ENCODE measurements around the gene MAST4.
"Not testable (repeated sequence)": the region's sequence is repeated elsewhere in the genome, so short reads cannot be mapped to it uniquely, and the experiment has no call there.

Gene MAST4

GRCh38 chr5:67090040-67090439 lies 493.8 kb downstream of the MAST4 start:
- no peak for DNase-seq (ENCODE audit: low read depth)

GRCh38 chr5:67090593-67090992 lies 494.4 kb downstream of the MAST4 start:
- DNase-seq (ENCODE audit: low read depth): no peak

GRCh38 chr5:67092535-67092934 lies 496.3 kb downstream of the MAST4 start:
- no peak for DNase-seq (ENCODE audit: low read depth)

- no peak for DNase-seq (ENCODE audit: low read depth)
Measured at GRCh38 chr5:67093279-67093678, 497.1 kb downstream of the MAST4 start.

GRCh38 chr5:67094476-67095300 lies 498.5 kb downstream of the MAST4 start:
- DNase-seq (ENCODE audit: low read depth): no peak

GRCh38 chr5:67095346-67096171 lies 499.4 kb downstream of the MAST4 start:
- DNase-seq (ENCODE audit: low read depth): no peak

GRCh38 chr5:67098656-67099055 lies 502.5 kb downstream of the MAST4 start:
- no peak for DNase-seq (ENCODE audit: low read depth)

- no peak for DNase-seq (ENCODE audit: low read depth)
Measured at GRCh38 chr5:67100301-67100700, 504.1 kb downstream of the MAST4 start.

GRCh38 chr5:67102708-67103107 lies 506.5 kb downstream of the MAST4 start:
- no peak for DNase-seq (ENCODE audit: low read depth)

- DNase-seq (ENCODE audit: low read depth): no peak
Measured at GRCh38 chr5:67104859-67105258, 508.7 kb downstream of the MAST4 start.

- DNase-seq (ENCODE audit: low read depth): no peak
Measured at GRCh38 chr5:67105270-67105669, 509.1 kb downstream of the MAST4 start.

GRCh38 chr5:67106626-67107342 lies 510.6 kb downstream of the MAST4 start:
- no peak for DNase-seq (ENCODE audit: low read depth)

- DNase-seq (ENCODE audit: low read depth): no peak
Measured at GRCh38 chr5:67111779-67112178, 515.6 kb downstream of the MAST4 start.

GRCh38 chr5:67115246-67115645 lies 519.1 kb downstream of the MAST4 start:
- no peak for DNase-seq (ENCODE audit: low read depth)

- DNase-seq (ENCODE audit: low read depth): no peak
Measured at GRCh38 chr5:67115817-67116216, 519.6 kb downstream of the MAST4 start.

GRCh38 chr5:67118050-67118620 lies 521.9 kb downstream of the MAST4 start:
- DNase-seq (ENCODE audit: low read depth): no peak

- DNase-seq (ENCODE audit: low read depth): no peak
Measured at GRCh38 chr5:67119010-67119409, 522.8 kb downstream of the MAST4 start.

GRCh38 chr5:67120032-67120431 lies 523.8 kb downstream of the MAST4 start:
- no peak for DNase-seq (ENCODE audit: low read depth)

GRCh38 chr5:67123819-67124218 lies 527.6 kb downstream of the MAST4 start:
- DNase-seq (ENCODE audit: low read depth): no peak

GRCh38 chr5:67124556-67124955 lies 528.4 kb downstream of the MAST4 start:
- no peak for DNase-seq (ENCODE audit: low read depth)

- not testable (repeated sequence) for DNase-seq (ENCODE audit: low read depth)
Measured at GRCh38 chr5:67127347-67127895, 531.2 kb downstream of the MAST4 start.

GRCh38 chr5:67129768-67130167 lies 533.6 kb downstream of the MAST4 start:
- no peak for DNase-seq (ENCODE audit: low read depth)
